Measurements from ENCODE around the gene DCUN1D3.

DCUN1D3 gene

GRCh38 chr16:20918486-20919239, 18.5 kb upstream of the DCUN1D3 start:
- no peak for DNase-seq

GRCh38 chr16:20916942-20917341, 16.8 kb upstream of the DCUN1D3 start:
- no peak for DNase-seq

- no peak for DNase-seq
These were observed 16.1 kb upstream of the DCUN1D3 start for GRCh38 chr16:20916289-20916688.

- DNase-seq = no peak
These were observed 11.2 kb upstream of the DCUN1D3 start for GRCh38 chr16:20911361-20911760.

- DNase-seq = no peak
These were observed 10.7 kb upstream of the DCUN1D3 start for GRCh38 chr16:20910781-20911321.

- DNase-seq = no peak
These were observed 6.4 kb upstream of the DCUN1D3 start for GRCh38 chr16:20906341-20907255.

- DNase-seq = no peak
These were observed 5.4 kb upstream of the DCUN1D3 start for GRCh38 chr16:20905576-20905975.

- no peak for DNase-seq
These were observed 4.4 kb upstream of the DCUN1D3 start for GRCh38 chr16:20904507-20905081.

GRCh38 chr16:20903899-20904506, 3.8 kb upstream of the DCUN1D3 start:
- DNase-seq = no peak

GRCh38 chr16:20903116-20903898, 3.1 kb upstream of the DCUN1D3 start:
- no peak for DNase-seq

- DNase-seq = no peak
These were observed 2.3 kb upstream of the DCUN1D3 start for GRCh38 chr16:20902426-20902825.

GRCh38 chr16:20901436-20902112, 1.4 kb upstream of the DCUN1D3 start:
- DNase-seq = no peak

GRCh38 chr16:20901068-20901435, 894 bp upstream of the DCUN1D3 start:
- DNase-seq = no peak

GRCh38 chr16:20899477-20900298, 470 bp downstream of the DCUN1D3 start:
- no peak for DNase-seq

- no peak for DNase-seq
These were observed 1.1 kb downstream of the DCUN1D3 start for GRCh38 chr16:20899071-20899470.

GRCh38 chr16:20897922-20898321, 2.2 kb downstream of the DCUN1D3 start:
- DNase-seq = no peak

GRCh38 chr16:20897253-20897897, 2.8 kb downstream of the DCUN1D3 start:
- DNase-seq = no peak

- no peak for DNase-seq
These were observed 5.8 kb downstream of the DCUN1D3 start for GRCh38 chr16:20894388-20894787.

GRCh38 chr16:20889625-20890275, 10.4 kb downstream of the DCUN1D3 start:
- no peak for DNase-seq

GRCh38 chr16:20887207-20887606, 13.0 kb downstream of the DCUN1D3 start:
- DNase-seq = no peak
